Prostate gland (tissue), 2 donors: Measurements from ENCODE around the gene SLC12A8. TPM values are rescaled to one million over a fixed set of nuclear protein-coding genes. Genes with fewer than 3 reads are reported as not detected.

Experiments used
- DNase-seq: peaks from one replicate; pipeline ENCODE4 v3.0.0-alpha.2; 2019; ENCODE audit warnings: low spot score
- H3K27ac ChIP-seq, 2 donors: fragments of 200-600 bp; sonication (generic); 2 replicates each; pipeline ENCODE4 v1.5.1; 2017 to 2019
- H3K27me3 ChIP-seq: fragments of 200-600 bp; sonication (generic); replicated peaks from 2 replicates; pipeline ENCODE4 v1.5.1; 2019; ENCODE audit not compliant: insufficient read depth
- H3K36me3 ChIP-seq, 2 donors: fragments of 200-600 bp; sonication (generic); 1 replicate in 1 of 2; 2 replicates in 1 of 2; pipeline versions ENCODE4 v1.5.1 to v1.8.1; 2017 to 2019
- H3K4me1 ChIP-seq: fragments of 200-600 bp; sonication (generic); replicated peaks from 2 replicates; pipeline ENCODE4 v1.5.1; 2019
- H3K4me3 ChIP-seq, 2 donors: fragments of 200-600 bp; sonication (generic); 2 replicates each; pipeline ENCODE4 v1.5.1; 2017 to 2019
- H3K9me3 ChIP-seq: fragments of 200-600 bp; sonication (generic); 2 replicates; pipeline ENCODE4 v1.5.1; 2017
- CTCF ChIP-seq, 4 experiments: fragments of 200-600 bp in 2 of 4; fragments of 450-650 bp in 2 of 4; sonication (generic) in 2 of 4; IDR thresholded peaks; 1 replicate in 3 of 4; 2 replicates in 1 of 4; pipeline ENCODE4 v1.5.1; 2016 to 2019; ENCODE audit warnings: antibody characterized with exemption in 4 of 4, mild to moderate bottlenecking in 2 of 4, moderate library complexity in 2 of 4
- POLR2A ChIP-seq: fragments of 450-650 bp; IDR thresholded peaks from one replicate; pipeline ENCODE4 v1.6.1; 2016; ENCODE audit warnings: antibody characterized with exemption, mild to moderate bottlenecking
- POLR2AphosphoS5 ChIP-seq: sonication (generic); formaldehyde crosslinking; IDR thresholded peaks from one replicate; pipeline ENCODE4 v1.6.1; 2017; ENCODE audit warnings: antibody characterized with exemption
- WGBS: methylation state at CpG from one replicate; pipeline ENCODE4 v1.1.5; 2018; 5-methylcytosine and 5-hydroxymethylcytosine counted together
- intact Hi-C: fragments of 100-400 bp; cut with DNase I; formaldehyde crosslinking; loops from one replicate; pipeline ENCODE4 v1.14.2; 2022
- total RNA-seq, 2 donors: library from RNA; depleted of rRNA; stranded (reverse); fragments of >200 nt; gene quantifications; one replicate each; pipeline ENCODE4 v1.1.0, GENCODE V29; 2016

Gene SLC12A8
- total RNA-seq, 2 donors from 2014 or later, result 6.5 to 16.4 TPM

GRCh38 chr3:125202197-125202596 lies 10.4 kb downstream of the SLC12A8 start:
- Histone ChIP-seq H3K4me3 (no peak overlapping the region), H3K27me3 (no peaks in the 10 kb centered on the region), H3K4me1 (no peaks in the 10 kb centered on the region), H3K9me3 (no peaks in the 10 kb centered on the region), H3K36me3 (no peaks in the 10 kb centered on the region), H3K27ac (no peak overlapping the region)
- no peak for DNase-seq
- 82% methylated on average over 4 of the region's 4 CpGs for WGBS
- TF ChIP-seq POLR2AphosphoS5 (no peak), CTCF (IDR thresholded peaks at IDR 0.05) (no peak), POLR2A (no peak)
- intact Hi-C loops, result no loop called here

GRCh38 chr3:125200731-125201139 lies 11.8 kb downstream of the SLC12A8 start:
- TF ChIP-seq POLR2A, result no peak
- TF ChIP-seq POLR2AphosphoS5, result no peak
- no peak for TF ChIP-seq CTCF (IDR thresholded peaks at IDR 0.05)
- Histone ChIP-seq H3K4me1 (no peaks in the 10 kb centered on the region), H3K4me3 (no peak overlapping the region), H3K27me3 (no peaks in the 10 kb centered on the region), H3K36me3 (no peaks in the 10 kb centered on the region), H3K27ac (no peak overlapping the region), H3K9me3 (no peaks in the 10 kb centered on the region)
- 76% methylated on average over 6 of the region's 6 CpGs for WGBS
- DNase-seq, result no peak
- intact Hi-C loops, result no loop called here

GRCh38 chr3:125194849-125195601 lies 17.5 kb downstream of the SLC12A8 start:
- TF ChIP-seq POLR2AphosphoS5, result no peak
- TF ChIP-seq POLR2A, result no peak
- TF ChIP-seq CTCF (IDR thresholded peaks at IDR 0.05), result no peak

GRCh38 chr3:125194061-125194848 lies 18.3 kb downstream of the SLC12A8 start:
- intact Hi-C loops, result no loop called here
- Histone ChIP-seq H3K27ac (no peak overlapping the region), H3K4me3 (no peak overlapping the region), H3K4me1 (no peaks in the 10 kb centered on the region), H3K27me3 (no peaks in the 10 kb centered on the region), H3K36me3 (no peaks in the 10 kb centered on the region), H3K9me3 (no peaks in the 10 kb centered on the region)
- DNase-seq, result no peak
- WGBS, result 82% methylated on average over 7 of the region's 7 CpGs
- TF ChIP-seq CTCF (IDR thresholded peaks at IDR 0.05) (no peak), POLR2A (no peak), POLR2AphosphoS5 (no peak)

More at GRCh38 chr3:125194849-125195601, 17.5 kb downstream of the SLC12A8 start:
- Histone ChIP-seq H3K27ac (no peak overlapping the region), H3K4me1 (no peaks in the 10 kb centered on the region), H3K9me3 (no peaks in the 10 kb centered on the region), H3K4me3 (no peak overlapping the region), H3K36me3 (no peaks in the 10 kb centered on the region), H3K27me3 (no peaks in the 10 kb centered on the region)
- intact Hi-C loops, result no loop called here
- 61% methylated on average over 5 of the region's 5 CpGs for WGBS
- DNase-seq, result no peak
